Measurements from ENCODE around the gene IRF8. TPM values are rescaled to one million over a fixed set of nuclear protein-coding genes. Genes with fewer than 3 reads are reported as not detected.

The IRF8 gene
- total and polyA plus RNA-seq, 2 of the 4 experiments (the other 2 are of a cell fraction): not detected

- 0 out of 2 replicates have a peak, but pooled peaks cover 3% of the 10 kb centered on the region for H3K9me1 ChIP-seq (ENCODE audit: insufficient read depth, low read length)
- peaks cover 81% of the 10 kb centered on the region for H3K27me3 ChIP-seq (ENCODE audit: control insufficient read depth, insufficient read depth, low read length)
- POLR2A ChIA-PET (ENCODE audit: unreplicated experiment): no interaction called here
- no peaks in the 10 kb centered on the region for H3K4me1 ChIP-seq (ENCODE audit: control insufficient read depth, insufficient read depth, low read length)
- no peak overlapping the region for H2BK5ac ChIP-seq (ENCODE audit: low read depth, low read length, poor library complexity, severe bottlenecking)
- intact Hi-C loops (cut with micrococcal nuclease) (no loop called here), in situ Hi-C loops (cut with MboI; ENCODE audit: low sequenced_read_pairs) (no loop called here), dilution Hi-C loops (cut with HindIII; ENCODE audit: low sequenced_read_pairs, unreplicated experiment) (no loop called here)
- ATAC-seq (ENCODE audit: low read depth) (no peak), DNase-seq (no peak)
- no peaks in the 10 kb centered on the region for H3K36me3 ChIP-seq (ENCODE audit: control insufficient read depth, insufficient read depth, low read length)
- H3K79me1 ChIP-seq (ENCODE audit: low read depth in 1 of 2, low read length in 2 of 2): no peaks in the 10 kb centered on the region
- no peak overlapping the region for H3K18ac ChIP-seq (ENCODE audit: low read depth, low read length)
- no peak overlapping the region for H3K4ac ChIP-seq (ENCODE audit: low read depth, low read length)
- H3K4me2 ChIP-seq (ENCODE audit: low read depth, low read length): no peak overlapping the region
- H3K14ac ChIP-seq (replicated peaks; ENCODE audit: low read depth, low read length): no peak overlapping the region
- H3K9ac ChIP-seq (ENCODE audit: low read depth, low read length): no peak overlapping the region
- no peak overlapping the region for H2BK120ac ChIP-seq (ENCODE audit: low read depth, low read length)
- TF ChIP-seq USF2 (IDR thresholded peaks at IDR 0.05; ENCODE audit: low read depth, low read length) (no peak), CTCF (conservative IDR thresholded peaks at IDR 0.05; ENCODE audit: low read depth, low read length) (no peak)
- H3K9me3 ChIP-seq (ENCODE audit: control insufficient read depth, insufficient read depth, low read length): no peaks in the 10 kb centered on the region
- H4K91ac ChIP-seq (ENCODE audit: insufficient read depth, low read depth, low read length): no peak overlapping the region
- 77% methylated on average over 17 of the region's 32 CpGs; no CpG with 5 or more reads in 1 of the 2 experiments for WGBS, 2 experiments (ENCODE audit: extremely low coverage in 2 of 2, insufficient read length in 1 of 2)
- H2BK15ac ChIP-seq (ENCODE audit: low read depth, low read length): no peak overlapping the region
- H3K23ac ChIP-seq (ENCODE audit: low read depth, low read length): no peak overlapping the region
- H2AFZ ChIP-seq (replicated peaks; ENCODE audit: low read length, poor library complexity): no peak overlapping the region
- no peak overlapping the region for H3K56ac ChIP-seq (ENCODE audit: extremely low read depth, insufficient read depth, low read length)
- no peak overlapping the region for H3K27ac ChIP-seq (ENCODE audit: insufficient read depth, low read length)
- no peak overlapping the region for H4K5ac ChIP-seq (ENCODE audit: low read depth, low read length)
- H2AK9ac ChIP-seq (replicated peaks; ENCODE audit: low read depth, low read length, poor library complexity): peak overlapping the region; percentile 24
- H2AK5ac ChIP-seq (ENCODE audit: low read depth, low read length): no peak overlapping the region
- H4K20me1 ChIP-seq (ENCODE audit: insufficient read depth, low read length): no peaks in the 10 kb centered on the region
- H3K4me3 ChIP-seq (ENCODE audit: insufficient read depth, low read depth, low read length): no peak overlapping the region
- H2BK20ac ChIP-seq (ENCODE audit: low read depth, low read length): no peak overlapping the region
- CTCF ChIA-PET: interaction anchor here (0.6 kb wide), 1 partner anchor 39 kb away, joined by 3 read pairs; no protein-coding TSS in a partner anchor
- no peak overlapping the region for H4K8ac ChIP-seq (ENCODE audit: low read depth in 2 of 2, low read length in 2 of 2)
- no TSS peak for BruUV-seq (replicated peaks)
These were observed 48.5 kb downstream of the IRF8 start for GRCh38 chr16:85947230-85948137.
